AG20443 (cell line): ENCODE data around the gene IL32.
A peak's percentile ranks its signal among the peaks of the same experiment; 100 is the strongest.

Source experiments
- DNase-seq: peaks from one replicate; pipeline ENCODE4 v3.0.0; 2012; ENCODE audit warnings: low spot score, mixed read lengths

Gene IL32

GRCh38 chr16:3027983-3028715, 37.3 kb upstream of the IL32 start:
- peak; percentile 80 for DNase-seq

GRCh38 chr16:3028716-3029319, 36.6 kb upstream of the IL32 start:
- DNase-seq, result no peak

GRCh38 chr16:3029491-3030221, 35.8 kb upstream of the IL32 start:
- DNase-seq, result peak; percentile 70

- DNase-seq, result no peak
Observed at GRCh38 chr16:3030222-3031212, 34.9 kb upstream of the IL32 start.

- no peak for DNase-seq
Observed at GRCh38 chr16:3032624-3033023, 32.8 kb upstream of the IL32 start.

- DNase-seq, result no peak
Observed at GRCh38 chr16:3035289-3035971, 30.0 kb upstream of the IL32 start.

- no peak for DNase-seq
Observed at GRCh38 chr16:3035972-3036725, 29.3 kb upstream of the IL32 start.

GRCh38 chr16:3036726-3037315, 28.6 kb upstream of the IL32 start, which contains the start of gene BICDL2:
Gene BICDL2 (minus strand): TSS chr16:3036944. CDS start chr16:3035496, 1,448 bp downstream.
- no peak for DNase-seq

- DNase-seq, result no peak
Observed at GRCh38 chr16:3038256-3038655, 27.2 kb upstream of the IL32 start.

GRCh38 chr16:3038896-3039295, 26.5 kb upstream of the IL32 start:
- DNase-seq, result no peak

GRCh38 chr16:3042376-3042775, 23.1 kb upstream of the IL32 start:
- no peak for DNase-seq

GRCh38 chr16:3044708-3045107, 20.7 kb upstream of the IL32 start:
- no peak for DNase-seq

GRCh38 chr16:3045758-3046640, 19.4 kb upstream of the IL32 start, which contains the start of gene MMP25:
Gene MMP25 (plus strand): TSS chr16:3046561. CDS start chr16:3046918, 357 bp downstream.
- DNase-seq, result no peak

GRCh38 chr16:3046641-3047386, 18.6 kb upstream of the IL32 start:
- no peak for DNase-seq

GRCh38 chr16:3047387-3047720, 18.1 kb upstream of the IL32 start:
- DNase-seq, result no peak

GRCh38 chr16:3049921-3050481, 15.4 kb upstream of the IL32 start:
- no peak for DNase-seq

- DNase-seq, result no peak
Observed at GRCh38 chr16:3050487-3050886, 15.0 kb upstream of the IL32 start.

- DNase-seq, result no peak
Observed at GRCh38 chr16:3051009-3051408, 14.4 kb upstream of the IL32 start.
